Neuronal stem cell (in vitro differentiated cells): ENCODE results near the gene CBR3.

Experiments used
- DNase-seq: peaks from one replicate; pipeline ENCODE4 v3.0.0-alpha.2; 2013; ENCODE audit warnings: low spot score
- H2AFZ ChIP-seq: one replicate; pipeline ENCODE4 v1.6.1; 2013; ENCODE audit warnings: mild to moderate bottlenecking, low read length, inconsistent platforms
- H2AK5ac ChIP-seq: 2 replicates; pipeline ENCODE4 v1.6.1; 2013; ENCODE audit warnings: low read depth, mild to moderate bottlenecking, inconsistent platforms, low read length, moderate library complexity, mixed read lengths
- H2BK120ac ChIP-seq: 2 replicates; pipeline ENCODE4 v1.6.1; 2013; ENCODE audit warnings: low read depth, mild to moderate bottlenecking, inconsistent platforms, low read length, moderate library complexity, mixed read lengths
- H2BK12ac ChIP-seq: one replicate; pipeline ENCODE4 v1.6.1; 2013; ENCODE audit warnings: low read length, inconsistent platforms
- H2BK15ac ChIP-seq: 2 replicates; pipeline ENCODE4 v1.6.1; 2013; ENCODE audit warnings: mild to moderate bottlenecking, low read length, inconsistent platforms, mixed read lengths
- H2BK5ac ChIP-seq: one replicate; pipeline ENCODE4 v1.6.1; 2013; ENCODE audit warnings: inconsistent platforms, mild to moderate bottlenecking, low read length, moderate library complexity
- H3K14ac ChIP-seq: one replicate; pipeline ENCODE4 v1.6.1; 2013; ENCODE audit warnings: low read length, inconsistent platforms
- H3K18ac ChIP-seq: 2 replicates; pipeline ENCODE4 v1.6.1; 2013; ENCODE audit warnings: low read length, inconsistent platforms
- H3K23ac ChIP-seq: 2 replicates; pipeline ENCODE4 v1.6.1; 2013; ENCODE audit warnings: low read depth, mild to moderate bottlenecking, mixed read lengths, low read length, inconsistent platforms; ENCODE audit not compliant: poor library complexity
- H3K27ac ChIP-seq: replicated peaks from 3 replicates; pipeline ENCODE4 v1.5.1; 2013; ENCODE audit warnings: low read length, inconsistent platforms
- H3K27me3 ChIP-seq, 3 experiments: 2 replicates each; pipeline ENCODE4 v1.6.1; 2013; ENCODE audit warnings: low read length in 3 of 3, mild to moderate bottlenecking in 2 of 3, inconsistent platforms in 1 of 3, low read depth in 1 of 3, mixed read lengths in 1 of 3, moderate library complexity in 1 of 3; ENCODE audit not compliant: control insufficient read depth in 3 of 3, insufficient read depth in 3 of 3
- H3K36me3 ChIP-seq, 2 donors: replicated peaks in 1 of 2; 2 replicates each; pipeline ENCODE4 v1.6.1; 2013; ENCODE audit warnings: low read length in 2 of 2; ENCODE audit not compliant: control insufficient read depth in 2 of 2, insufficient read depth in 2 of 2
- H3K4ac ChIP-seq: 2 replicates; pipeline ENCODE4 v1.6.1; 2013; ENCODE audit warnings: inconsistent platforms, mild to moderate bottlenecking, low read length, moderate library complexity
- H3K4me1 ChIP-seq, 2 donors: 1 replicate in 1 of 2; 2 replicates in 1 of 2; pipeline ENCODE4 v1.6.1; 2013; ENCODE audit warnings: low read length in 2 of 2, low read depth in 1 of 2; ENCODE audit not compliant: control insufficient read depth in 2 of 2, insufficient read depth in 1 of 2
- H3K4me2 ChIP-seq: one replicate; pipeline ENCODE4 v1.6.1; 2013; ENCODE audit warnings: mild to moderate bottlenecking, low read length, inconsistent platforms; ENCODE audit not compliant: insufficient read depth, poor library complexity, severe bottlenecking
- H3K4me3 ChIP-seq, 2 donors: 2 replicates each; pipeline ENCODE4 v1.5.1; 2013; ENCODE audit warnings: low read length in 2 of 2, mild to moderate bottlenecking in 2 of 2, inconsistent platforms in 1 of 2, moderate library complexity in 1 of 2
- H3K79me1 ChIP-seq: one replicate; pipeline ENCODE4 v1.6.1; 2013; ENCODE audit warnings: low read depth, mild to moderate bottlenecking, inconsistent platforms, low read length, moderate library complexity
- H3K9ac ChIP-seq: one replicate; pipeline ENCODE4 v1.6.1; 2013; ENCODE audit warnings: mild to moderate bottlenecking, low read depth, low read length, inconsistent platforms; ENCODE audit not compliant: poor library complexity
- H3K9me3 ChIP-seq, 2 donors: replicated peaks in 1 of 2; 2 replicates each; pipeline versions ENCODE3 to v1.6.1; 2013; ENCODE audit warnings: low read length in 2 of 2, mild to moderate bottlenecking in 2 of 2, inconsistent platforms in 1 of 2, low read depth in 1 of 2, mixed read lengths in 1 of 2, moderate library complexity in 1 of 2; ENCODE audit not compliant: control insufficient read depth in 2 of 2, insufficient read depth in 1 of 2
- H4K8ac ChIP-seq: one replicate; pipeline ENCODE4 v1.6.1; 2013; ENCODE audit warnings: low read depth, mild to moderate bottlenecking, inconsistent platforms, low read length, moderate library complexity
- H4K91ac ChIP-seq: one replicate; pipeline ENCODE4 v1.6.1; 2013; ENCODE audit warnings: low read length, low read depth, mild to moderate bottlenecking, inconsistent platforms; ENCODE audit not compliant: poor library complexity
- WGBS, 2 donors: extraction: QIAGEN DNeasy Blood & Tissue Kit; methylation state at CpG; one replicate each; pipeline ENCODE4 v1.1.7; 2013; ENCODE audit warnings: missing lambda C conversion rate in 2 of 2, mixed read lengths in 1 of 2; ENCODE audit not compliant: insufficient read length in 2 of 2, insufficient replicate concordance in 1 of 2; ENCODE audit errors: extremely low coverage in 2 of 2; 5-methylcytosine and 5-hydroxymethylcytosine counted together

CBR3 gene

GRCh38 chr21:36122977-36123376 is 11.9 kb upstream of the CBR3 start:
- Histone ChIP-seq H3K79me1 (no peaks in the 10 kb centered on the region), H2BK12ac (no peak overlapping the region), H2AFZ (no peak overlapping the region), H3K27ac (no peak overlapping the region), H3K14ac (no peak overlapping the region), H3K4me2 (no peak overlapping the region), H3K4ac (no peak overlapping the region), H3K23ac (no peak overlapping the region), H2BK5ac (no peak overlapping the region), H3K4me3 (no peak overlapping the region), H3K9ac (no peak overlapping the region), H3K36me3 (no peaks in the 10 kb centered on the region), H3K27me3 (peaks cover 0 to under 1% (median 0%) of the 10 kb centered on the region in 3 experiments), H2AK5ac (no peak overlapping the region), H4K8ac (no peak overlapping the region), H2BK120ac (no peak overlapping the region), H2BK15ac (no peak overlapping the region), H4K91ac (no peak overlapping the region), H3K4me1 (no peaks in the 10 kb centered on the region), H3K9me3 (no peaks in the 10 kb centered on the region), H3K18ac (no peak overlapping the region)
- no peak for DNase-seq
- WGBS, 2 donors, result no CpG with 5 or more reads among the region's 4 CpGs

DNA sequence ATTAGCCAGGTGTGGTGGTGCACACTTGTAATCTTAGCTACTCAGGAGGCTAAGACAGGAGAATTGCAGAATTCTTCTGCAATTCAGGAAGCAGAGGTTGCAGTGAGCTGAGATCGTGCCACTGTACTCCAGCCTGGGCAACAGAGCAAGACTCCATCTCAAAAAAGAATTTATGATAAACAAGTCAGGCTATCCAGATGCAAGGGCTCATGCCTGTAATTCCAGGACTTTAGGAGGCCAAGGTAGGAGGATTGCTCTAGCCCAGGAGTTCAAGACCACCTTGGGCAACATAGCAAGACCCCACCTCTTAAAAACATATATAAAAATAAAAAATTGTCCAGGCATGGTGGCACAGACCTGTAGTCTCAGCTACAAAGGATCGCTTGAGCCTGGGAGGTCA is 10.5 kb upstream of the CBR3 start:
- H3K4ac ChIP-seq, result no peak overlapping the region
- DNase-seq, result no peak
- H3K36me3 ChIP-seq, result no peaks in the 10 kb centered on the region
- H4K8ac ChIP-seq, result no peak overlapping the region
- no CpG with 5 or more reads among the region's 2 CpGs for WGBS, 2 donors
- H3K9ac ChIP-seq, result no peak overlapping the region
- H3K9me3 ChIP-seq, result no peaks in the 10 kb centered on the region
- no peak overlapping the region for H3K27ac ChIP-seq
- no peak overlapping the region for H2BK120ac ChIP-seq
- H2AFZ ChIP-seq, result no peak overlapping the region
- no peaks in the 10 kb centered on the region for H3K79me1 ChIP-seq
- no peak overlapping the region for H2BK5ac ChIP-seq
- no peak overlapping the region for H3K14ac ChIP-seq
- no peak overlapping the region for H3K23ac ChIP-seq
- H4K91ac ChIP-seq, result no peak overlapping the region
- H2AK5ac ChIP-seq, result no peak overlapping the region
- no peak overlapping the region for H3K4me3 ChIP-seq
- H3K27me3 ChIP-seq, result peaks cover 0 to 9% (median 0%) of the 10 kb centered on the region in 3 experiments
- no peak overlapping the region for H2BK12ac ChIP-seq
- H3K4me1 ChIP-seq, result no peaks in the 10 kb centered on the region
- H3K18ac ChIP-seq, result no peak overlapping the region
- no peak overlapping the region for H2BK15ac ChIP-seq
- no peak overlapping the region for H3K4me2 ChIP-seq

GRCh38 chr21:36125512-36126207 is 9.2 kb upstream of the CBR3 start:
- H2BK5ac ChIP-seq, result no peak overlapping the region
- no peak overlapping the region for H2BK120ac ChIP-seq
- H3K4me3 ChIP-seq, result no peak overlapping the region
- DNase-seq, result no peak
- no peak overlapping the region for H2AK5ac ChIP-seq
- no peak overlapping the region for H3K4me2 ChIP-seq
- no peaks in the 10 kb centered on the region for H3K9me3 ChIP-seq
- no peak overlapping the region for H3K18ac ChIP-seq
- H3K4me1 ChIP-seq, result peaks cover 0 to 2% of the 10 kb centered on the region in 2 donors
- no peak overlapping the region for H3K23ac ChIP-seq
- no peak overlapping the region for H2BK12ac ChIP-seq
- no peak overlapping the region for H3K14ac ChIP-seq
- WGBS, 2 donors, result no CpG with 5 or more reads among the region's 9 CpGs
- no peak overlapping the region for H3K4ac ChIP-seq
- no peak overlapping the region for H3K9ac ChIP-seq
- no peaks in the 10 kb centered on the region for H3K36me3 ChIP-seq
- no peak overlapping the region for H2BK15ac ChIP-seq
- H3K27ac ChIP-seq, result no peak overlapping the region
- peaks cover 0 to 14% (median 2%) of the 10 kb centered on the region in 3 experiments for H3K27me3 ChIP-seq
- H4K91ac ChIP-seq, result no peak overlapping the region
- no peaks in the 10 kb centered on the region for H3K79me1 ChIP-seq
- no peak overlapping the region for H4K8ac ChIP-seq
- H2AFZ ChIP-seq, result no peak overlapping the region

GRCh38 chr21:36126208-36126565 is 8.7 kb upstream of the CBR3 start:
- H3K9ac ChIP-seq, result no peak overlapping the region
- DNase-seq, result no peak
- no peaks in the 10 kb centered on the region for H3K36me3 ChIP-seq
- H2BK12ac ChIP-seq, result no peak overlapping the region
- H2BK5ac ChIP-seq, result no peak overlapping the region
- H2BK15ac ChIP-seq, result no peak overlapping the region
- H3K14ac ChIP-seq, result no peak overlapping the region
- no peak overlapping the region for H4K91ac ChIP-seq
- peaks cover 0 to 2% of the 10 kb centered on the region in 2 donors for H3K4me1 ChIP-seq
- no peak overlapping the region for H3K4me3 ChIP-seq
- no peak overlapping the region for H3K23ac ChIP-seq
- H3K4me2 ChIP-seq, result no peak overlapping the region
- H3K18ac ChIP-seq, result no peak overlapping the region
- H2AK5ac ChIP-seq, result no peak overlapping the region
- no peak overlapping the region for H2AFZ ChIP-seq
- H4K8ac ChIP-seq, result no peak overlapping the region
- no peak overlapping the region for H3K4ac ChIP-seq
- no peaks in the 10 kb centered on the region for H3K79me1 ChIP-seq
- H3K27ac ChIP-seq, result no peak overlapping the region
- no peaks in the 10 kb centered on the region for H3K9me3 ChIP-seq
- peaks cover 0 to 16% (median 4%) of the 10 kb centered on the region in 3 experiments for H3K27me3 ChIP-seq
- H2BK120ac ChIP-seq, result no peak overlapping the region
